GM23338 (cell line): Measurements from ENCODE around the gene FRMPD1. TPM values are rescaled to one million over a fixed set of nuclear protein-coding genes. Genes with fewer than 3 reads are reported as not detected.

ENCODE experiments used
- ATAC-seq: fragments of 200-7000 bp; cut with Tn5 transposase; 3 replicates; pipeline ENCODE4 v1.9.1; 2020
- DNase-seq: peaks from one replicate; pipeline ENCODE4 v3.0.0-alpha.2; 2015; ENCODE audit warnings: low spot score
- H2AFZ ChIP-seq: fragments of 200-600 bp; sonication (generic); 2 replicates; pipeline ENCODE4 v1.8.0; 2016; ENCODE audit warnings: antibody characterized with exemption, mild to moderate bottlenecking, moderate library complexity
- H3F3A ChIP-seq: fragments of 200-600 bp; sonication (generic); replicated peaks from 2 replicates; pipeline ENCODE4 v1.8.0; 2017; ENCODE audit warnings: antibody characterized with exemption, mixed run types, low read depth
- H3K27ac ChIP-seq: fragments of 200-600 bp; sonication (generic); 2 replicates; pipeline ENCODE4 v1.6.1; 2016; ENCODE audit warnings: low read depth
- H3K27me3 ChIP-seq: fragments of 200-600 bp; sonication (generic); 2 replicates; pipeline ENCODE4 v1.8.0; 2016; ENCODE audit warnings: mild to moderate bottlenecking, mixed run types, moderate library complexity; ENCODE audit not compliant: insufficient read depth
- H3K36me3 ChIP-seq: fragments of 200-600 bp; sonication (generic); 2 replicates; pipeline ENCODE4 v1.8.0; 2016; ENCODE audit warnings: mild to moderate bottlenecking; ENCODE audit not compliant: insufficient read depth
- H3K4me1 ChIP-seq: fragments of 200-600 bp; sonication (generic); 2 replicates; pipeline ENCODE4 v1.8.0; 2016; ENCODE audit warnings: mild to moderate bottlenecking, moderate library complexity; ENCODE audit not compliant: insufficient read depth
- H3K4me2 ChIP-seq: fragments of 200-600 bp; sonication (generic); 2 replicates; pipeline ENCODE4 v1.7.1; 2017; ENCODE audit warnings: mixed run types
- H3K4me3 ChIP-seq: fragments of 200-600 bp; sonication (generic); 2 replicates; pipeline ENCODE4 v1.6.1; 2016; ENCODE audit warnings: mixed run types
- H3K79me2 ChIP-seq: fragments of 200-600 bp; sonication (generic); replicated peaks from 2 replicates; pipeline ENCODE4 v1.8.0; 2017; ENCODE audit warnings: mild to moderate bottlenecking; ENCODE audit not compliant: insufficient read depth
- H3K9me2 ChIP-seq: fragments of 200-600 bp; sonication (generic); 2 replicates; pipeline ENCODE4 v1.8.0; 2017; ENCODE audit not compliant: insufficient read depth
- H4K20me1 ChIP-seq: fragments of 200-600 bp; sonication (generic); replicated peaks from 2 replicates; pipeline ENCODE4 v1.8.0; 2017; ENCODE audit warnings: mild to moderate bottlenecking; ENCODE audit not compliant: insufficient read depth
- H3K27ac Mint-ChIP-seq: 2 replicates; pipeline ENCODE4 v1.8.0; 2020; ENCODE audit warnings: inconsistent platforms, mild to moderate bottlenecking, moderate library complexity, mixed read lengths
- H3K27me3 Mint-ChIP-seq: 3 replicates; pipeline ENCODE4 v1.8.0; 2022; ENCODE audit warnings: low read depth, mild to moderate bottlenecking, moderate library complexity, mixed read lengths, inconsistent platforms; ENCODE audit not compliant: insufficient read depth, poor library complexity
- H3K36me3 Mint-ChIP-seq: 3 replicates; pipeline ENCODE4 v1.8.0; 2021; ENCODE audit warnings: low read depth, mild to moderate bottlenecking, inconsistent platforms, moderate library complexity, mixed read lengths
- H3K4me1 Mint-ChIP-seq: 3 replicates; pipeline ENCODE4 v1.8.0; 2020; ENCODE audit warnings: mild to moderate bottlenecking, inconsistent platforms, mixed read lengths
- H3K4me3 Mint-ChIP-seq: 3 replicates; pipeline ENCODE4 v1.8.0; 2021; ENCODE audit warnings: moderate library complexity, mild to moderate bottlenecking, inconsistent platforms, mixed read lengths
- H3K9me3 Mint-ChIP-seq: 3 replicates; pipeline ENCODE4 v1.8.0; 2020; ENCODE audit warnings: moderate library complexity, mild to moderate bottlenecking, inconsistent platforms, mixed read lengths
- JUNB ChIP-seq: IDR thresholded peaks from one replicate; pipeline ENCODE4 v1.6.1; 2016; ENCODE audit warnings: antibody characterized with exemption; ENCODE audit not compliant: unreplicated experiment
- NANOG ChIP-seq: IDR thresholded peaks from 2 replicates; pipeline ENCODE4 v1.6.1; 2016; ENCODE audit warnings: antibody characterized with exemption, borderline replicate concordance
- POLR2AphosphoS5 ChIP-seq: IDR thresholded peaks from 2 replicates; pipeline ENCODE4 v1.6.1; 2016; ENCODE audit warnings: antibody characterized with exemption, low read depth
- REST ChIP-seq: IDR thresholded peaks from one replicate; pipeline ENCODE4 v1.6.1; 2018; ENCODE audit warnings: antibody characterized with exemption; ENCODE audit not compliant: unreplicated experiment
- polyA plus RNA-seq: library from polyadenylated mRNA; unstranded; fragments of >200 nt; fragmentation: Nextera tagmentation; extraction: Ambion mirVana; gene quantifications from 2 replicates; pipeline ENCODE4 v1.2.1, GENCODE V29; 2016
- total RNA-seq: library from RNA; depleted of rRNA; stranded (reverse); fragments of >200 nt; shearing (Covaris generic); gene quantifications from 2 replicates; pipeline ENCODE4 v1.2.3, GENCODE V29; 2014
- TF ChIP-seq, protein P1 (sequence below): IDR thresholded peaks from 2 replicates; pipeline ENCODE4 v1.6.1; 2016; ENCODE audit warnings: antibody characterized with exemption
- TF ChIP-seq, protein P2 (sequence below): fragments of 250-450 bp; sonication (Bioruptor Pico); IDR thresholded peaks from 2 replicates; pipeline ENCODE4 v1.5.0; 2020; ENCODE audit warnings: mild to moderate bottlenecking, moderate library complexity

FRMPD1 gene
- total and polyA plus RNA-seq, 2 experiments from 2014 or later: 0.23 to 0.63 TPM

- Histone ChIP-seq H3K36me3 (no peaks in the 10 kb centered on the region), H3K4me2 (peak overlapping the region; percentile 59), H3F3A (no peaks in the 10 kb centered on the region), H3K4me1 (peaks cover 25% of the 10 kb centered on the region), H4K20me1 (no peaks in the 10 kb centered on the region), H3K9me2 (no peaks in the 10 kb centered on the region), H3K4me3 (peak overlapping the region; percentile 8; the same call in 1 of the 2 replicates), H3K27ac (peak overlapping the region; percentile 28; the same call in 1 of the 2 replicates), H2AFZ (peak overlapping the region; percentile 88; the same call in 1 of the 2 replicates), H3K27me3 (no peaks in the 10 kb centered on the region), H3K79me2 (no peaks in the 10 kb centered on the region)
- H3K36me3 Mint-ChIP-seq: no peaks in the 10 kb centered on the region
- H3K27ac Mint-ChIP-seq: peak overlapping the region; percentile 51; the same call in 1 of the 2 replicates
- peaks cover 50% of the 10 kb centered on the region for H3K4me1 Mint-ChIP-seq
- DNase-seq: no peak
- no peak; the same call in 2 of the 3 replicates for ATAC-seq
- H3K9me3 Mint-ChIP-seq: peaks cover 3% of the 10 kb centered on the region; the same call in 1 of the 3 replicates
- H3K27me3 Mint-ChIP-seq: peaks cover 6% of the 10 kb centered on the region
- TF ChIP-seq JUNB (no peak), NANOG (no peak), POLR2AphosphoS5 (no peak), REST (no peak)
- TF ChIP-seq, protein P1, sequence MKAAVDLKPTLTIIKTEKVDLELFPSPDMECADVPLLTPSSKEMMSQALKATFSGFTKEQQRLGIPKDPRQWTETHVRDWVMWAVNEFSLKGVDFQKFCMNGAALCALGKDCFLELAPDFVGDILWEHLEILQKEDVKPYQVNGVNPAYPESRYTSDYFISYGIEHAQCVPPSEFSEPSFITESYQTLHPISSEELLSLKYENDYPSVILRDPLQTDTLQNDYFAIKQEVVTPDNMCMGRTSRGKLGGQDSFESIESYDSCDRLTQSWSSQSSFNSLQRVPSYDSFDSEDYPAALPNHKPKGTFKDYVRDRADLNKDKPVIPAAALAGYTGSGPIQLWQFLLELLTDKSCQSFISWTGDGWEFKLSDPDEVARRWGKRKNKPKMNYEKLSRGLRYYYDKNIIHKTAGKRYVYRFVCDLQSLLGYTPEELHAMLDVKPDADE: no peak
- TF ChIP-seq, protein P2, sequence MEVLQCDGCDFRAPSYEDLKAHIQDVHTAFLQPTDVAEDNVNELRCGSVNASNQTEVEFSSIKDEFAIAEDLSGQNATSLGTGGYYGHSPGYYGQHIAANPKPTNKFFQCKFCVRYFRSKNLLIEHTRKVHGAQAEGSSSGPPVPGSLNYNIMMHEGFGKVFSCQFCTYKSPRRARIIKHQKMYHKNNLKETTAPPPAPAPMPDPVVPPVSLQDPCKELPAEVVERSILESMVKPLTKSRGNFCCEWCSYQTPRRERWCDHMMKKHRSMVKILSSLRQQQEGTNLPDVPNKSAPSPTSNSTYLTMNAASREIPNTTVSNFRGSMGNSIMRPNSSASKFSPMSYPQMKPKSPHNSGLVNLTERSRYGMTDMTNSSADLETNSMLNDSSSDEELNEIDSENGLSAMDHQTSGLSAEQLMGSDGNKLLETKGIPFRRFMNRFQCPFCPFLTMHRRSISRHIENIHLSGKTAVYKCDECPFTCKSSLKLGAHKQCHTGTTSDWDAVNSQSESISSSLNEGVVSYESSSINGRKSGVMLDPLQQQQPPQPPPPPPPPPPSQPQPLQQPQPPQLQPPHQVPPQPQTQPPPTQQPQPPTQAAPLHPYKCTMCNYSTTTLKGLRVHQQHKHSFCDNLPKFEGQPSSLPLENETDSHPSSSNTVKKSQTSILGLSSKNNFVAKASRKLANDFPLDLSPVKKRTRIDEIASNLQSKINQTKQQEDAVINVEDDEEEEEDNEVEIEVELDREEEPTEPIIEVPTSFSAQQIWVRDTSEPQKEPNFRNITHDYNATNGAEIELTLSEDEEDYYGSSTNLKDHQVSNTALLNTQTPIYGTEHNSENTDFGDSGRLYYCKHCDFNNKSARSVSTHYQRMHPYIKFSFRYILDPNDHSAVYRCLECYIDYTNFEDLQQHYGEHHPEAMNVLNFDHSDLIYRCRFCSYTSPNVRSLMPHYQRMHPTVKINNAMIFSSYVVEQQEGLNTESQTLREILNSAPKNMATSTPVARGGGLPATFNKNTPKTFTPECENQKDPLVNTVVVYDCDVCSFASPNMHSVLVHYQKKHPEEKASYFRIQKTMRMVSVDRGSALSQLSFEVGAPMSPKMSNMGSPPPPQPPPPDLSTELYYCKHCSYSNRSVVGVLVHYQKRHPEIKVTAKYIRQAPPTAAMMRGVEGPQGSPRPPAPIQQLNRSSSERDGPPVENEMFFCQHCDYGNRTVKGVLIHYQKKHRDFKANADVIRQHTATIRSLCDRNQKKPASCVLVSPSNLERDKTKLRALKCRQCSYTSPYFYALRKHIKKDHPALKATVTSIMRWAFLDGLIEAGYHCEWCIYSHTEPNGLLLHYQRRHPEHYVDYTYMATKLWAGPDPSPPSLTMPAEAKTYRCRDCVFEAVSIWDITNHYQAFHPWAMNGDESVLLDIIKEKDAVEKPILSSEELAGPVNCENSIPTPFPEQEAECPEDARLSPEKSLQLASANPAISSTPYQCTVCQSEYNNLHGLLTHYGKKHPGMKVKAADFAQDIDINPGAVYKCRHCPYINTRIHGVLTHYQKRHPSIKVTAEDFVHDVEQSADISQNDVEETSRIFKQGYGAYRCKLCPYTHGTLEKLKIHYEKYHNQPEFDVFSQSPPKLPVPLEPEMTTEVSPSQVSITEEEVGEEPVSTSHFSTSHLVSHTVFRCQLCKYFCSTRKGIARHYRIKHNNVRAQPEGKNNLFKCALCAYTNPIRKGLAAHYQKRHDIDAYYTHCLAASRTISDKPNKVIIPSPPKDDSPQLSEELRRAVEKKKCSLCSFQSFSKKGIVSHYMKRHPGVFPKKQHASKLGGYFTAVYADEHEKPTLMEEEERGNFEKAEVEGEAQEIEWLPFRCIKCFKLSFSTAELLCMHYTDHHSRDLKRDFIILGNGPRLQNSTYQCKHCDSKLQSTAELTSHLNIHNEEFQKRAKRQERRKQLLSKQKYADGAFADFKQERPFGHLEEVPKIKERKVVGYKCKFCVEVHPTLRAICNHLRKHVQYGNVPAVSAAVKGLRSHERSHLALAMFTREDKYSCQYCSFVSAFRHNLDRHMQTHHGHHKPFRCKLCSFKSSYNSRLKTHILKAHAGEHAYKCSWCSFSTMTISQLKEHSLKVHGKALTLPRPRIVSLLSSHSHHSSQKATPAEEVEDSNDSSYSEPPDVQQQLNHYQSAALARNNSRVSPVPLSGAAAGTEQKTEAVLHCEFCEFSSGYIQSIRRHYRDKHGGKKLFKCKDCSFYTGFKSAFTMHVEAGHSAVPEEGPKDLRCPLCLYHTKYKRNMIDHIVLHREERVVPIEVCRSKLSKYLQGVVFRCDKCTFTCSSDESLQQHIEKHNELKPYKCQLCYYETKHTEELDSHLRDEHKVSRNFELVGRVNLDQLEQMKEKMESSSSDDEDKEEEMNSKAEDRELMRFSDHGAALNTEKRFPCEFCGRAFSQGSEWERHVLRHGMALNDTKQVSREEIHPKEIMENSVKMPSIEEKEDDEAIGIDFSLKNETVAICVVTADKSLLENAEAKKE (CRISPR knock-in tag): no peak
- no peak overlapping the region for H3K4me3 Mint-ChIP-seq
Measured at GRCh38 chr9:37667706-37668105, 17.0 kb downstream of the FRMPD1 start.
